ENCODE measurements around the gene BRME1. TPM values are rescaled to one million over a fixed set of nuclear protein-coding genes. Genes with fewer than 3 reads are reported as not detected.

The BRME1 gene
- total RNA-seq, 1 donor from 2014 or later, result 3.7 TPM

- no peaks in the 10 kb centered on the region for H3K9me3 Mint-ChIP-seq (ENCODE audit: unreplicated experiment)
- H3K27ac Mint-ChIP-seq (ENCODE audit: unreplicated experiment), result peak overlapping the region; percentile 78
- H3K4me1 Mint-ChIP-seq (ENCODE audit: unreplicated experiment), result peaks cover 11% of the 10 kb centered on the region
- peak overlapping the region; percentile 93 for H3K4me3 Mint-ChIP-seq (ENCODE audit: unreplicated experiment)
- DNase-seq (ENCODE audit: extremely low spot score, unreplicated experiment), result no peak
- H3K27me3 Mint-ChIP-seq (ENCODE audit: unreplicated experiment), result no peaks in the 10 kb centered on the region
- peaks cover 6% of the 10 kb centered on the region for H3K36me3 Mint-ChIP-seq (ENCODE audit: unreplicated experiment)
- TF ChIP-seq CTCF (IDR thresholded peaks at IDR 0.05), result no peak
These were observed 45.9 kb upstream of the BRME1 start for GRCh38 chr19:13951799-13952153.

GRCh38 chr19:13951043-13951442 is 45.1 kb upstream of the BRME1 start:
- H3K36me3 Mint-ChIP-seq (ENCODE audit: unreplicated experiment), result peaks cover 3% of the 10 kb centered on the region
- H3K4me3 Mint-ChIP-seq (ENCODE audit: unreplicated experiment), result no peak overlapping the region
- H3K27ac Mint-ChIP-seq (ENCODE audit: unreplicated experiment), result no peak overlapping the region
- H3K4me1 Mint-ChIP-seq (ENCODE audit: unreplicated experiment), result peaks cover 11% of the 10 kb centered on the region
- H3K27me3 Mint-ChIP-seq (ENCODE audit: unreplicated experiment), result no peaks in the 10 kb centered on the region
- no peak for DNase-seq (ENCODE audit: extremely low spot score, unreplicated experiment)
- H3K9me3 Mint-ChIP-seq (ENCODE audit: unreplicated experiment), result no peaks in the 10 kb centered on the region
- no peak for TF ChIP-seq CTCF (IDR thresholded peaks at IDR 0.05)

GRCh38 chr19:13946414-13946813 is 40.5 kb upstream of the BRME1 start:
- TF ChIP-seq CTCF (IDR thresholded peaks at IDR 0.05), result no peak
- H3K4me1 Mint-ChIP-seq (ENCODE audit: unreplicated experiment), result no peaks in the 10 kb centered on the region
- DNase-seq (ENCODE audit: extremely low spot score, unreplicated experiment), result no peak
- H3K27ac Mint-ChIP-seq (ENCODE audit: unreplicated experiment), result no peak overlapping the region
- no peak overlapping the region for H3K4me3 Mint-ChIP-seq (ENCODE audit: unreplicated experiment)
- H3K27me3 Mint-ChIP-seq (ENCODE audit: unreplicated experiment), result no peaks in the 10 kb centered on the region
- no peaks in the 10 kb centered on the region for H3K9me3 Mint-ChIP-seq (ENCODE audit: unreplicated experiment)
- no peaks in the 10 kb centered on the region for H3K36me3 Mint-ChIP-seq (ENCODE audit: unreplicated experiment)

GRCh38 chr19:13942023-13942684 is 36.2 kb upstream of the BRME1 start:
- Mint-ChIP-seq H3K4me1 (ENCODE audit: unreplicated experiment) (peaks cover 3% of the 10 kb centered on the region), H3K36me3 (ENCODE audit: unreplicated experiment) (no peaks in the 10 kb centered on the region), H3K9me3 (ENCODE audit: unreplicated experiment) (no peaks in the 10 kb centered on the region), H3K4me3 (ENCODE audit: unreplicated experiment) (no peak overlapping the region), H3K27ac (ENCODE audit: unreplicated experiment) (no peak overlapping the region), H3K27me3 (ENCODE audit: unreplicated experiment) (peaks cover 2% of the 10 kb centered on the region)
- TF ChIP-seq CTCF (IDR thresholded peaks at IDR 0.05), result no peak
- no peak for DNase-seq (ENCODE audit: extremely low spot score, unreplicated experiment)

GRCh38 chr19:13938301-13939064 is 32.6 kb upstream of the BRME1 start, which contains the start of gene PODNL1:
Gene PODNL1, minus strand, starts transcription at chr19:13938417. Its CDS starts 236 bp downstream, at chr19:13938181.
- H3K4me3 Mint-ChIP-seq (ENCODE audit: unreplicated experiment), result no peak within 1 kb of the TSS
- H3K9me3 Mint-ChIP-seq (ENCODE audit: unreplicated experiment), result no peaks in the 10 kb centered on the region
- H3K4me1 Mint-ChIP-seq (ENCODE audit: unreplicated experiment), result peaks cover 3% of the 10 kb centered on the region
- no peak within 1 kb of the TSS for H3K27ac Mint-ChIP-seq (ENCODE audit: unreplicated experiment)
- no peak for DNase-seq (ENCODE audit: extremely low spot score, unreplicated experiment)
- no peak for TF ChIP-seq CTCF (IDR thresholded peaks at IDR 0.05)
- peaks cover 2% of the 10 kb centered on the region for H3K27me3 Mint-ChIP-seq (ENCODE audit: unreplicated experiment)
- no peaks in the 10 kb centered on the region for H3K36me3 Mint-ChIP-seq (ENCODE audit: unreplicated experiment)
